Epidermal melanocyte (primary cell): ENCODE measurements around the gene BSX.

Experiments used
- DNase-seq: peaks from one replicate; pipeline ENCODE4 v3.0.0; 2011; ENCODE audit warnings: low spot score; ENCODE audit not compliant: insufficient read length

Gene BSX

GRCh38 chr11:122963961-122964360, 17.7 kb downstream of the BSX start:
- DNase-seq = no peak

- no peak for DNase-seq
Measured at GRCh38 chr11:122954455-122954854, 27.2 kb downstream of the BSX start.

GRCh38 chr11:122951211-122951610, 30.4 kb downstream of the BSX start:
- no peak for DNase-seq

- no peak for DNase-seq
Measured at GRCh38 chr11:122938557-122938956, 43.1 kb downstream of the BSX start.

- no peak for DNase-seq
Measured at GRCh38 chr11:122937983-122938382, 43.7 kb downstream of the BSX start.

- peak; percentile 52 for DNase-seq
Measured at GRCh38 chr11:122933416-122933815, 48.2 kb downstream of the BSX start.

- no peak for DNase-seq
Measured at GRCh38 chr11:122931510-122931909, 50.1 kb downstream of the BSX start.
